ENCODE results near the gene TMA16. TPM values are rescaled to one million over a fixed set of nuclear protein-coding genes. Genes with fewer than 3 reads are reported as not detected.

Gene TMA16
- total and polyA plus RNA-seq, 2 donors (not counting 1 experiment from before 2014, with no cell fraction given): 6.5 to 40.5 TPM

- no peaks in the 10 kb centered on the region for H3K9me3 ChIP-seq (ENCODE audit: control extremely low read depth in 1 of 3, control insufficient read depth in 2 of 3, insufficient read depth in 1 of 3, low read length in 2 of 3)
- H3K27me3 Mint-ChIP-seq: no peaks in the 10 kb centered on the region
- peaks cover 3 to 72% of the 10 kb centered on the region in 2 experiments for H3K36me3 ChIP-seq (replicated peaks in 1 of 2; ENCODE audit: control extremely low read depth in 1 of 2, control insufficient read depth in 1 of 2, extremely low read depth in 1 of 2, insufficient read depth in 2 of 2, low read length in 1 of 2)
- H3K4me3 ChIP-seq (ENCODE audit: control extremely low read depth in 1 of 5, extremely low read depth in 1 of 5, insufficient read depth in 1 of 5, low read depth in 2 of 5, low read length in 4 of 5): peak overlapping the region in 1 of 5 experiments; percentile 10
- peaks cover 39 to 55% of the 10 kb centered on the region in 2 donors for H3K4me1 ChIP-seq (ENCODE audit: control insufficient read depth in 2 of 2, insufficient read depth in 2 of 2, low read length in 2 of 2)
- H3K9me3 Mint-ChIP-seq (ENCODE audit: insufficient read depth): no peaks in the 10 kb centered on the region
- peaks cover 71% of the 10 kb centered on the region for H3K4me1 Mint-ChIP-seq
- H3K27ac ChIP-seq (ENCODE audit: low read length in 2 of 2): peak overlapping the region; percentile 61 to 69
- no peaks in the 10 kb centered on the region for H3K27me3 ChIP-seq (replicated peaks in 1 of 4; ENCODE audit: control extremely low read depth in 1 of 4, control insufficient read depth in 3 of 4, insufficient read depth in 4 of 4, low read length in 3 of 4)
- ATAC-seq (ENCODE audit: low read depth) (no peak), DNase-seq (no peak)
- peak overlapping the region; percentile 82 for H3K4me3 Mint-ChIP-seq
- POLR2A ChIA-PET: interaction anchor here (0.6 to 2.1 kb wide), 4 partner anchors 57 to 115 kb away, joined by 3 to 8 read pairs (median 4); partner anchors contain the start of gene TMA16
- H2AFZ ChIP-seq (ENCODE audit: insufficient read depth, low read depth, low read length, poor library complexity, severe bottlenecking): no peak overlapping the region
- H3K4me2 ChIP-seq (replicated peaks; ENCODE audit: low read depth, low read length, poor library complexity, severe bottlenecking): peak overlapping the region; percentile 58
- intact Hi-C loops (cut with micrococcal nuclease): loop anchor here (1.0 kb wide), 2 partner anchors 130 to 204 kb away; no protein-coding TSS in a partner anchor
- H3K27ac Mint-ChIP-seq: peak overlapping the region; percentile 79
- no peak for TF ChIP-seq EZH2 (IDR thresholded peaks at IDR 0.05; ENCODE audit: borderline replicate concordance, insufficient read depth, low read depth, low read length, poor library complexity, severe bottlenecking)
- TF ChIP-seq, protein P1, sequence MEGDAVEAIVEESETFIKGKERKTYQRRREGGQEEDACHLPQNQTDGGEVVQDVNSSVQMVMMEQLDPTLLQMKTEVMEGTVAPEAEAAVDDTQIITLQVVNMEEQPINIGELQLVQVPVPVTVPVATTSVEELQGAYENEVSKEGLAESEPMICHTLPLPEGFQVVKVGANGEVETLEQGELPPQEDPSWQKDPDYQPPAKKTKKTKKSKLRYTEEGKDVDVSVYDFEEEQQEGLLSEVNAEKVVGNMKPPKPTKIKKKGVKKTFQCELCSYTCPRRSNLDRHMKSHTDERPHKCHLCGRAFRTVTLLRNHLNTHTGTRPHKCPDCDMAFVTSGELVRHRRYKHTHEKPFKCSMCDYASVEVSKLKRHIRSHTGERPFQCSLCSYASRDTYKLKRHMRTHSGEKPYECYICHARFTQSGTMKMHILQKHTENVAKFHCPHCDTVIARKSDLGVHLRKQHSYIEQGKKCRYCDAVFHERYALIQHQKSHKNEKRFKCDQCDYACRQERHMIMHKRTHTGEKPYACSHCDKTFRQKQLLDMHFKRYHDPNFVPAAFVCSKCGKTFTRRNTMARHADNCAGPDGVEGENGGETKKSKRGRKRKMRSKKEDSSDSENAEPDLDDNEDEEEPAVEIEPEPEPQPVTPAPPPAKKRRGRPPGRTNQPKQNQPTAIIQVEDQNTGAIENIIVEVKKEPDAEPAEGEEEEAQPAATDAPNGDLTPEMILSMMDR (IDR thresholded peaks at IDR 0.05): no peak
- WGBS (ENCODE audit: insufficient coverage): 92% methylated on average over 5 of the region's 6 CpGs
- H3K9ac ChIP-seq (ENCODE audit: low read length): no peak overlapping the region
- H4K20me1 ChIP-seq (ENCODE audit: control insufficient read depth, insufficient read depth, low read length, poor library complexity, severe bottlenecking): peaks cover 11% of the 10 kb centered on the region
- CTCF ChIA-PET: interaction anchor here (0.7 to 28.8 kb wide), 40 partner anchors 7 to 1180 kb away, joined by 3 to 1334 read pairs (median 6); partner anchors contain the start of gene TMA16
- H3K79me2 ChIP-seq (ENCODE audit: control insufficient read depth, insufficient read depth, low read length): peaks cover 71% of the 10 kb centered on the region
Measured at GRCh38 chr4:163550869-163551267, 56.4 kb downstream of the TMA16 start.

DNA sequence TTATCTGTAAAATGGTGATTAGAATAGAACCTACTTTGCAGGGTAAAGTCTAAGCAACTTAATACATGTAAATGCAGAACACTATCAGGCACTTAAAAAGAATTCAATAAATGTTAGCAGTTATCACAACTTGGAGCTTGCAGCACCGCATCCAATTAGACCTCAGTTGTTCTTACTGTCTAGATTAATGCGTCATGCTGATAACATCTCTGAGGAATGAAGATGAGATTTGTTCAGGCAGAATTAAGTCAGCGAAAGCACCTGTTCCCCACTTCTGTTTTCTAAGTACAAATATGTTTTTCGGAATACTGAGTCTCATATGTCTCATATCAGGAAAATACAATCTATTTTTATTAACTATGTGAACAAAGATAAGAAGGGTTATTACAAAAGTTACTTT lies 58.7 kb downstream of the TMA16 start:
- H3K4me3 ChIP-seq (ENCODE audit: control extremely low read depth in 1 of 5, extremely low read depth in 1 of 5, insufficient read depth in 1 of 5, low read depth in 2 of 5, low read length in 4 of 5): no peak overlapping the region
- H4K20me1 ChIP-seq (ENCODE audit: control insufficient read depth, insufficient read depth, low read length, poor library complexity, severe bottlenecking): peaks cover 5% of the 10 kb centered on the region
- H3K27me3 ChIP-seq (replicated peaks in 1 of 4; ENCODE audit: control extremely low read depth in 1 of 4, control insufficient read depth in 3 of 4, insufficient read depth in 4 of 4, low read length in 3 of 4): no peaks in the 10 kb centered on the region
- no CpG with 5 or more reads among the region's 4 CpGs for WGBS (ENCODE audit: insufficient coverage)
- no peak overlapping the region for H3K4me3 Mint-ChIP-seq
- H3K27me3 Mint-ChIP-seq: no peaks in the 10 kb centered on the region
- CTCF ChIA-PET: interaction anchor here (1.0 to 28.8 kb wide), 15 partner anchors 8 to 202 kb away, joined by 3 to 1334 read pairs (median 7); no protein-coding TSS in a partner anchor
- H2AFZ ChIP-seq (ENCODE audit: insufficient read depth, low read depth, low read length, poor library complexity, severe bottlenecking): no peak overlapping the region
- H3K4me1 Mint-ChIP-seq: peaks cover 85% of the 10 kb centered on the region
- no peak for DNase-seq
- no peaks in the 10 kb centered on the region for H3K9me3 Mint-ChIP-seq (ENCODE audit: insufficient read depth)
- ATAC-seq (ENCODE audit: low read depth): no peak
- no peak overlapping the region for H3K4me2 ChIP-seq (replicated peaks; ENCODE audit: low read depth, low read length, poor library complexity, severe bottlenecking)
- H3K36me3 ChIP-seq (replicated peaks in 1 of 2; ENCODE audit: control extremely low read depth in 1 of 2, control insufficient read depth in 1 of 2, extremely low read depth in 1 of 2, insufficient read depth in 2 of 2, low read length in 1 of 2): peaks cover 0 to 77% of the 10 kb centered on the region in 2 experiments
- H3K9me3 ChIP-seq (ENCODE audit: control extremely low read depth in 1 of 3, control insufficient read depth in 2 of 3, insufficient read depth in 1 of 3, low read length in 2 of 3): no peaks in the 10 kb centered on the region
- H3K79me2 ChIP-seq (ENCODE audit: control insufficient read depth, insufficient read depth, low read length): peaks cover 62% of the 10 kb centered on the region
- no peak overlapping the region for H3K9ac ChIP-seq (ENCODE audit: low read length)
- intact Hi-C loops (cut with micrococcal nuclease): no loop called here
- POLR2A ChIA-PET: interaction anchor here (1.0 kb wide), 1 partner anchor 37 kb away, joined by 4 read pairs; no protein-coding TSS in a partner anchor
- peaks cover 57 to 76% of the 10 kb centered on the region in 2 donors for H3K4me1 ChIP-seq (ENCODE audit: control insufficient read depth in 2 of 2, insufficient read depth in 2 of 2, low read length in 2 of 2)
- H3K27ac ChIP-seq (ENCODE audit: low read length in 2 of 2): peak overlapping the region in 1 of 2 donors; percentile 67
- TF ChIP-seq EZH2 (IDR thresholded peaks at IDR 0.05; ENCODE audit: borderline replicate concordance, insufficient read depth, low read depth, low read length, poor library complexity, severe bottlenecking): no peak
- TF ChIP-seq, protein P1 (IDR thresholded peaks at IDR 0.05): no peak
- H3K27ac Mint-ChIP-seq: peak overlapping the region; percentile 16
